ENCODE measurements around the gene SAPCD2.

The SAPCD2 gene

GRCh38 chr9:137018761-137019559 lies 51.4 kb downstream of the SAPCD2 start:
- Histone ChIP-seq H3K27ac (ENCODE audit: low read depth, low read length, severe bottlenecking) (no peak overlapping the region), H3K4me1 (ENCODE audit: control insufficient read depth, insufficient read depth, low read length, poor library complexity, severe bottlenecking) (no peaks in the 10 kb centered on the region), H3K4me3 (ENCODE audit: extremely low read depth, insufficient read depth, low read length, poor library complexity, severe bottlenecking) (no peak overlapping the region), H3K36me3 (ENCODE audit: control insufficient read depth, insufficient read depth, low read length) (peaks cover 4% of the 10 kb centered on the region), H3K9me3 (ENCODE audit: control insufficient read depth, low read length) (no peaks in the 10 kb centered on the region)
- WGBS, 2 experiments (ENCODE audit: insufficient coverage in 2 of 2): 95 to 96% methylated on average over 28 to 31 of the region's 36 CpGs

- no peak overlapping the region for H3K4me3 ChIP-seq (ENCODE audit: extremely low read depth, insufficient read depth, low read length, poor library complexity, severe bottlenecking)
- H3K4me1 ChIP-seq (ENCODE audit: control insufficient read depth, insufficient read depth, low read length, poor library complexity, severe bottlenecking): no peaks in the 10 kb centered on the region
- 95 to 97% methylated on average over 27 to 37 of the region's 45 CpGs for WGBS, 2 experiments (ENCODE audit: insufficient coverage in 2 of 2)
- no peaks in the 10 kb centered on the region for H3K9me3 ChIP-seq (ENCODE audit: control insufficient read depth, low read length)
- H3K27ac ChIP-seq (ENCODE audit: low read depth, low read length, severe bottlenecking): no peak overlapping the region
- peaks cover 4% of the 10 kb centered on the region for H3K36me3 ChIP-seq (ENCODE audit: control insufficient read depth, insufficient read depth, low read length)
These were observed 52.4 kb downstream of the SAPCD2 start for GRCh38 chr9:137017791-137018497.

GRCh38 chr9:137017071-137017470 lies 53.3 kb downstream of the SAPCD2 start:
- no peak overlapping the region for H3K27ac ChIP-seq (ENCODE audit: low read depth, low read length, severe bottlenecking)
- 94% methylated on average over 24 to 28 of the region's 28 CpGs for WGBS, 2 experiments (ENCODE audit: insufficient coverage in 2 of 2)
- peaks cover 4% of the 10 kb centered on the region for H3K36me3 ChIP-seq (ENCODE audit: control insufficient read depth, insufficient read depth, low read length)
- no peaks in the 10 kb centered on the region for H3K9me3 ChIP-seq (ENCODE audit: control insufficient read depth, low read length)
- no peaks in the 10 kb centered on the region for H3K4me1 ChIP-seq (ENCODE audit: control insufficient read depth, insufficient read depth, low read length, poor library complexity, severe bottlenecking)
- H3K4me3 ChIP-seq (ENCODE audit: extremely low read depth, insufficient read depth, low read length, poor library complexity, severe bottlenecking): no peak overlapping the region

GRCh38 chr9:137016436-137016835 lies 53.9 kb downstream of the SAPCD2 start:
- no peaks in the 10 kb centered on the region for H3K4me1 ChIP-seq (ENCODE audit: control insufficient read depth, insufficient read depth, low read length, poor library complexity, severe bottlenecking)
- no peak overlapping the region for H3K4me3 ChIP-seq (ENCODE audit: extremely low read depth, insufficient read depth, low read length, poor library complexity, severe bottlenecking)
- no peak overlapping the region for H3K27ac ChIP-seq (ENCODE audit: low read depth, low read length, severe bottlenecking)
- H3K36me3 ChIP-seq (ENCODE audit: control insufficient read depth, insufficient read depth, low read length): peaks cover 4% of the 10 kb centered on the region
- 95 to 99% methylated on average over 11 to 13 of the region's 16 CpGs for WGBS, 2 experiments (ENCODE audit: insufficient coverage in 2 of 2)
- H3K9me3 ChIP-seq (ENCODE audit: control insufficient read depth, low read length): no peaks in the 10 kb centered on the region

GRCh38 chr9:137015976-137016375 lies 54.4 kb downstream of the SAPCD2 start:
- peaks cover 4% of the 10 kb centered on the region for H3K36me3 ChIP-seq (ENCODE audit: control insufficient read depth, insufficient read depth, low read length)
- no peaks in the 10 kb centered on the region for H3K4me1 ChIP-seq (ENCODE audit: control insufficient read depth, insufficient read depth, low read length, poor library complexity, severe bottlenecking)
- no peak overlapping the region for H3K4me3 ChIP-seq (ENCODE audit: extremely low read depth, insufficient read depth, low read length, poor library complexity, severe bottlenecking)
- H3K27ac ChIP-seq (ENCODE audit: low read depth, low read length, severe bottlenecking): no peak overlapping the region
- WGBS, 2 experiments (ENCODE audit: insufficient coverage in 2 of 2): 94 to 96% methylated on average over 21 of the region's 21 CpGs
- H3K9me3 ChIP-seq (ENCODE audit: control insufficient read depth, low read length): no peaks in the 10 kb centered on the region

GRCh38 chr9:137015540-137015930 lies 54.8 kb downstream of the SAPCD2 start:
- peaks cover 4% of the 10 kb centered on the region for H3K36me3 ChIP-seq (ENCODE audit: control insufficient read depth, insufficient read depth, low read length)
- WGBS, 2 experiments (ENCODE audit: insufficient coverage in 2 of 2): 96 to 98% methylated on average over 24 of the region's 25 CpGs
- no peaks in the 10 kb centered on the region for H3K9me3 ChIP-seq (ENCODE audit: control insufficient read depth, low read length)
- H3K27ac ChIP-seq (ENCODE audit: low read depth, low read length, severe bottlenecking): no peak overlapping the region
- no peaks in the 10 kb centered on the region for H3K4me1 ChIP-seq (ENCODE audit: control insufficient read depth, insufficient read depth, low read length, poor library complexity, severe bottlenecking)
- no peak overlapping the region for H3K4me3 ChIP-seq (ENCODE audit: extremely low read depth, insufficient read depth, low read length, poor library complexity, severe bottlenecking)

- H3K4me3 ChIP-seq (ENCODE audit: extremely low read depth, insufficient read depth, low read length, poor library complexity, severe bottlenecking): no peak overlapping the region
- 97% methylated on average over 28 to 36 of the region's 36 CpGs for WGBS, 2 experiments (ENCODE audit: insufficient coverage in 2 of 2)
- H3K9me3 ChIP-seq (ENCODE audit: control insufficient read depth, low read length): no peaks in the 10 kb centered on the region
- H3K36me3 ChIP-seq (ENCODE audit: control insufficient read depth, insufficient read depth, low read length): peaks cover 4% of the 10 kb centered on the region
- no peak overlapping the region for H3K27ac ChIP-seq (ENCODE audit: low read depth, low read length, severe bottlenecking)
- H3K4me1 ChIP-seq (ENCODE audit: control insufficient read depth, insufficient read depth, low read length, poor library complexity, severe bottlenecking): no peaks in the 10 kb centered on the region
These were observed 55.4 kb downstream of the SAPCD2 start for GRCh38 chr9:137014776-137015539.

GRCh38 chr9:137014166-137014565 lies 56.2 kb downstream of the SAPCD2 start:
- Histone ChIP-seq H3K36me3 (ENCODE audit: control insufficient read depth, insufficient read depth, low read length) (peaks cover 4% of the 10 kb centered on the region), H3K4me1 (ENCODE audit: control insufficient read depth, insufficient read depth, low read length, poor library complexity, severe bottlenecking) (no peaks in the 10 kb centered on the region), H3K4me3 (ENCODE audit: extremely low read depth, insufficient read depth, low read length, poor library complexity, severe bottlenecking) (no peak overlapping the region), H3K27ac (ENCODE audit: low read depth, low read length, severe bottlenecking) (no peak overlapping the region), H3K9me3 (ENCODE audit: control insufficient read depth, low read length) (no peaks in the 10 kb centered on the region)
- WGBS, 2 experiments (ENCODE audit: insufficient coverage in 2 of 2): 87 to 91% methylated on average over 19 to 23 of the region's 23 CpGs

- Histone ChIP-seq H3K36me3 (ENCODE audit: control insufficient read depth, insufficient read depth, low read length) (peaks cover 4% of the 10 kb centered on the region), H3K4me3 (ENCODE audit: extremely low read depth, insufficient read depth, low read length, poor library complexity, severe bottlenecking) (no peak overlapping the region), H3K9me3 (ENCODE audit: control insufficient read depth, low read length) (no peaks in the 10 kb centered on the region), H3K27ac (ENCODE audit: low read depth, low read length, severe bottlenecking) (no peak overlapping the region), H3K4me1 (ENCODE audit: control insufficient read depth, insufficient read depth, low read length, poor library complexity, severe bottlenecking) (no peaks in the 10 kb centered on the region)
- WGBS, 2 experiments (ENCODE audit: insufficient coverage in 2 of 2): 93 to 95% methylated on average over 10 to 17 of the region's 20 CpGs
These were observed 56.8 kb downstream of the SAPCD2 start for GRCh38 chr9:137013571-137013940.

GRCh38 chr9:137012694-137013570 lies 57.4 kb downstream of the SAPCD2 start:
- 76% methylated on average over 35 to 57 of the region's 67 CpGs for whole genome bisulfite sequencing, 2 experiments (ENCODE audit: insufficient coverage in 2 of 2)
- H3K4me1 ChIP-seq (ENCODE audit: control insufficient read depth, insufficient read depth, low read length, poor library complexity, severe bottlenecking): no peaks in the 10 kb centered on the region
- H3K36me3 ChIP-seq (ENCODE audit: control insufficient read depth, insufficient read depth, low read length): peaks cover 4% of the 10 kb centered on the region
- H3K27ac ChIP-seq (ENCODE audit: low read depth, low read length, severe bottlenecking): no peak overlapping the region
- H3K9me3 ChIP-seq (ENCODE audit: control insufficient read depth, low read length): no peaks in the 10 kb centered on the region
- no peak overlapping the region for H3K4me3 ChIP-seq (ENCODE audit: extremely low read depth, insufficient read depth, low read length, poor library complexity, severe bottlenecking)
